Measurements from ENCODE around the gene SLC16A13. TPM values are rescaled to one million over a fixed set of nuclear protein-coding genes. Genes with fewer than 3 reads are reported as not detected.

The SLC16A13 gene
- total and polyA plus RNA-seq, 2 of the 4 experiments (the other 2 are of a cell fraction) = 0.18 to 2.3 TPM

- Histone ChIP-seq H2AFZ (replicated peaks; ENCODE audit: low read length, poor library complexity) (no peak overlapping the region), H2AK5ac (ENCODE audit: low read depth, low read length) (no peak overlapping the region), H3K18ac (ENCODE audit: low read depth, low read length) (no peak overlapping the region), H3K23ac (ENCODE audit: low read depth, low read length) (no peak overlapping the region), H3K79me1 (ENCODE audit: low read depth in 1 of 2, low read length in 2 of 2) (no peaks in the 10 kb centered on the region), H4K91ac (ENCODE audit: insufficient read depth, low read depth, low read length) (no peak overlapping the region), H3K9ac (ENCODE audit: low read depth, low read length) (no peak overlapping the region), H3K36me3 (ENCODE audit: control insufficient read depth, insufficient read depth, low read length) (peaks cover 32% of the 10 kb centered on the region), H4K5ac (ENCODE audit: low read depth, low read length) (no peak overlapping the region), H3K56ac (ENCODE audit: extremely low read depth, insufficient read depth, low read length) (no peak overlapping the region), H3K4me1 (ENCODE audit: control insufficient read depth, insufficient read depth, low read length) (peaks cover 8% of the 10 kb centered on the region; the same call in 1 of the 2 replicates), H2BK120ac (ENCODE audit: low read depth, low read length) (no peak overlapping the region), H3K14ac (replicated peaks; ENCODE audit: low read depth, low read length) (no peak overlapping the region), H2BK20ac (ENCODE audit: low read depth, low read length) (no peak overlapping the region), H3K9me1 (ENCODE audit: insufficient read depth, low read length) (no peaks in the 10 kb centered on the region), H3K27ac (ENCODE audit: insufficient read depth, low read length) (no peak overlapping the region), H3K27me3 (ENCODE audit: control insufficient read depth, insufficient read depth, low read length) (no peaks in the 10 kb centered on the region), H3K4ac (ENCODE audit: low read depth, low read length) (no peak overlapping the region), H2AK9ac (replicated peaks; ENCODE audit: low read depth, low read length, poor library complexity) (no peak overlapping the region), H3K4me3 (ENCODE audit: insufficient read depth, low read depth, low read length) (no peak overlapping the region), H3K4me2 (ENCODE audit: low read depth, low read length) (no peak overlapping the region), H2BK5ac (ENCODE audit: low read depth, low read length, poor library complexity, severe bottlenecking) (no peak overlapping the region), H2BK15ac (ENCODE audit: low read depth, low read length) (no peak overlapping the region), H4K8ac (ENCODE audit: low read depth in 2 of 2, low read length in 2 of 2) (no peak overlapping the region), H3K9me3 (ENCODE audit: control insufficient read depth, insufficient read depth, low read length) (no peaks in the 10 kb centered on the region), H4K20me1 (ENCODE audit: insufficient read depth, low read length) (no peaks in the 10 kb centered on the region; the same call in 1 of the 2 replicates)
- intact Hi-C loops (cut with micrococcal nuclease) (no loop called here), in situ Hi-C loops (cut with MboI; ENCODE audit: low sequenced_read_pairs) (no loop called here), dilution Hi-C loops (cut with HindIII; ENCODE audit: low sequenced_read_pairs, unreplicated experiment) (no loop called here)
- ChIA-PET POLR2A (ENCODE audit: unreplicated experiment) (no interaction called here), CTCF (interaction anchor here (1.2 kb wide), 1 partner anchor 8 kb away, joined by 4 read pairs; no protein-coding TSS in a partner anchor)
- 47% methylated on average over 43 of the region's 58 CpGs; no CpG with 5 or more reads in 1 of the 2 experiments for WGBS, 2 experiments (ENCODE audit: extremely low coverage in 2 of 2, insufficient read length in 1 of 2)
- ATAC-seq (ENCODE audit: low read depth) = no peak
- DNase-seq = no peak
- TF ChIP-seq RCOR1 (IDR thresholded peaks at IDR 0.05; ENCODE audit: insufficient replicate concordance, low read length) (no peak), RAD21 (IDR thresholded peaks at IDR 0.05; ENCODE audit: low read length) (no peak), RFX5 (IDR thresholded peaks at IDR 0.05; ENCODE audit: low read depth, low read length) (no peak), FOS (IDR thresholded peaks at IDR 0.05; ENCODE audit: low read depth, low read length) (no peak), NFE2L2 (IDR thresholded peaks at IDR 0.05; ENCODE audit: low read depth, low read length) (no peak), BHLHE40 (IDR thresholded peaks at IDR 0.05; ENCODE audit: low read depth, low read length) (no peak), CEBPB (IDR thresholded peaks at IDR 0.05; ENCODE audit: low read depth, low read length) (no peak), CHD1 (IDR thresholded peaks at IDR 0.05; ENCODE audit: low read depth, low read length) (no peak), SMC3 (IDR thresholded peaks at IDR 0.05; ENCODE audit: low read depth, low read length) (no peak), USF2 (IDR thresholded peaks at IDR 0.05; ENCODE audit: low read depth, low read length) (no peak), MAFK (IDR thresholded peaks at IDR 0.05; ENCODE audit: low read depth, low read length) (no peak)
- TF ChIP-seq, protein P1, sequence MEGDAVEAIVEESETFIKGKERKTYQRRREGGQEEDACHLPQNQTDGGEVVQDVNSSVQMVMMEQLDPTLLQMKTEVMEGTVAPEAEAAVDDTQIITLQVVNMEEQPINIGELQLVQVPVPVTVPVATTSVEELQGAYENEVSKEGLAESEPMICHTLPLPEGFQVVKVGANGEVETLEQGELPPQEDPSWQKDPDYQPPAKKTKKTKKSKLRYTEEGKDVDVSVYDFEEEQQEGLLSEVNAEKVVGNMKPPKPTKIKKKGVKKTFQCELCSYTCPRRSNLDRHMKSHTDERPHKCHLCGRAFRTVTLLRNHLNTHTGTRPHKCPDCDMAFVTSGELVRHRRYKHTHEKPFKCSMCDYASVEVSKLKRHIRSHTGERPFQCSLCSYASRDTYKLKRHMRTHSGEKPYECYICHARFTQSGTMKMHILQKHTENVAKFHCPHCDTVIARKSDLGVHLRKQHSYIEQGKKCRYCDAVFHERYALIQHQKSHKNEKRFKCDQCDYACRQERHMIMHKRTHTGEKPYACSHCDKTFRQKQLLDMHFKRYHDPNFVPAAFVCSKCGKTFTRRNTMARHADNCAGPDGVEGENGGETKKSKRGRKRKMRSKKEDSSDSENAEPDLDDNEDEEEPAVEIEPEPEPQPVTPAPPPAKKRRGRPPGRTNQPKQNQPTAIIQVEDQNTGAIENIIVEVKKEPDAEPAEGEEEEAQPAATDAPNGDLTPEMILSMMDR (conservative IDR thresholded peaks at IDR 0.05; ENCODE audit: low read depth, low read length) = no peak
- BruUV-seq (replicated peaks) = no TSS peak
Observed at GRCh38 chr17:6996256-6997011, 39.4 kb upstream of the SLC16A13 start.
